HEK293 (cell line): Measurements from ENCODE around the gene CHST8.
A peak's percentile ranks its signal among the peaks of the same experiment; 100 is the strongest.

Experiments
- CTCF ChIA-PET: fragments of 350-600 bp; formaldehyde crosslinking; extraction: SDS; loops from one replicate; lab custom pipeline; 2021; ENCODE audit warnings: antibody characterized with exemption; lab: Yijun Ruan, JAX
- POLR2A ChIA-PET: fragments of 300-600 bp; formaldehyde crosslinking; extraction: SDS; loops from one replicate; lab custom pipeline; 2020; ENCODE audit warnings: antibody characterized with exemption, inconsistent platforms; lab: Yijun Ruan, JAX
- H3K27ac ChIP-seq: fragments of 200-500 bp; sonication (Bioruptor generic); 2 replicates; pipeline ENCODE4 v1.5.1; 2014; ENCODE audit warnings: low read depth, low read length, control low read depth, inconsistent platforms; ENCODE audit errors: extremely low read depth
- H3K36me3 ChIP-seq, 2 experiments: fragments of 200-500 bp in 1 of 2; sonication (Bioruptor generic) in 1 of 2; 1 replicate in 1 of 2; 2 replicates in 1 of 2; pipeline ENCODE4 v1.5.1; 2014 to 2017; ENCODE audit warnings: inconsistent platforms in 2 of 2, low read length in 2 of 2; ENCODE audit not compliant: control insufficient read depth in 2 of 2, insufficient read depth in 1 of 2
- H3K4me1 ChIP-seq: fragments of 200-500 bp; sonication (Bioruptor generic); 2 replicates; pipeline ENCODE4 v1.5.1; 2014; ENCODE audit warnings: mild to moderate bottlenecking, low read length, inconsistent platforms; ENCODE audit not compliant: control insufficient read depth, insufficient read depth
- H3K4me3 ChIP-seq: 2 replicates; pipeline ENCODE4 v1.5.1; 2011; ENCODE audit warnings: low read depth, mild to moderate bottlenecking, control low read depth, low read length, moderate library complexity
- H3K9me3 ChIP-seq: fragments of 200-500 bp; sonication (Bioruptor generic); 2 replicates; pipeline ENCODE4 v1.5.1; 2014; ENCODE audit warnings: low read depth, low read length, inconsistent platforms; ENCODE audit not compliant: control insufficient read depth, insufficient read depth
- BCL11A ChIP-seq: fragments of 450-650 bp; formaldehyde crosslinking; IDR thresholded peaks from 2 replicates; pipeline ENCODE4 v1.5.1; 2016; ENCODE audit warnings: low read depth, missing biosample characterization, missing genetic modification characterization
- FEZF1 ChIP-seq: fragments of 450-650 bp; formaldehyde crosslinking; IDR thresholded peaks from 2 replicates; pipeline ENCODE4 v1.5.1; 2016; ENCODE audit warnings: missing biosample characterization, missing genetic modification characterization
- GLIS1 ChIP-seq: fragments of 450-650 bp; formaldehyde crosslinking; IDR thresholded peaks from 2 replicates; pipeline ENCODE4 v1.5.1; 2016; ENCODE audit warnings: missing biosample characterization, missing genetic modification characterization
- HOXC10 ChIP-seq: sonication (generic); formaldehyde crosslinking; IDR thresholded peaks from 2 replicates; pipeline ENCODE4 v1.8.1; 2023; ENCODE audit warnings: mild to moderate bottlenecking, missing genetic modification reagents
- IKZF3 ChIP-seq: fragments of 450-650 bp; IDR thresholded peaks from 2 replicates; pipeline ENCODE4 v1.5.0; 2018; ENCODE audit warnings: missing biosample characterization, mild to moderate bottlenecking, missing genetic modification characterization, moderate library complexity
- KLF17 ChIP-seq: fragments of 450-650 bp; formaldehyde crosslinking; IDR thresholded peaks from 2 replicates; pipeline ENCODE4 v1.5.1; 2016; ENCODE audit warnings: missing biosample characterization, missing genetic modification characterization
- PRDM10 ChIP-seq: fragments of 450-650 bp; formaldehyde crosslinking; IDR thresholded peaks from 2 replicates; pipeline ENCODE4 v1.5.1; 2016; ENCODE audit warnings: missing biosample characterization, missing genetic modification characterization
- SCRT2 ChIP-seq: fragments of 450-650 bp; formaldehyde crosslinking; IDR thresholded peaks from 2 replicates; pipeline ENCODE4 v1.5.1; 2016; ENCODE audit warnings: missing biosample characterization, missing genetic modification characterization
- SETDB1 ChIP-seq: IDR thresholded peaks from one replicate; pipeline ENCODE4 v1.6.1; 2017; ENCODE audit warnings: mild to moderate bottlenecking, low read length, moderate library complexity, mixed read lengths; ENCODE audit not compliant: insufficient read length
- SP2 ChIP-seq: fragments of 450-650 bp; formaldehyde crosslinking; IDR thresholded peaks from 2 replicates; pipeline ENCODE4 v1.5.1; 2016; ENCODE audit warnings: missing biosample characterization, missing genetic modification characterization
- SP7 ChIP-seq: fragments of 450-650 bp; formaldehyde crosslinking; IDR thresholded peaks from 2 replicates; pipeline ENCODE4 v1.5.1; 2016; ENCODE audit warnings: missing biosample characterization, missing genetic modification characterization
- YY1 ChIP-seq: fragments of 450-650 bp; formaldehyde crosslinking; IDR thresholded peaks from 2 replicates; pipeline ENCODE4 v1.5.1; 2018; ENCODE audit warnings: missing biosample characterization, missing genetic modification characterization
- ZBTB48 ChIP-seq: fragments of 450-650 bp; formaldehyde crosslinking; IDR thresholded peaks from 2 replicates; pipeline ENCODE4 v1.5.1; 2016; ENCODE audit warnings: missing biosample characterization, missing genetic modification characterization
- ZFP69B ChIP-seq: fragments of 450-650 bp; formaldehyde crosslinking; IDR thresholded peaks from 2 replicates; pipeline ENCODE4 v1.5.1; 2016; ENCODE audit warnings: missing biosample characterization, missing genetic modification characterization
- ZNF114 ChIP-seq: fragments of 450-650 bp; formaldehyde crosslinking; IDR thresholded peaks from 2 replicates; pipeline ENCODE4 v1.5.0; 2017; ENCODE audit warnings: missing biosample characterization, missing genetic modification characterization
- ZNF16 ChIP-seq: fragments of 450-650 bp; formaldehyde crosslinking; IDR thresholded peaks from 2 replicates; pipeline ENCODE4 v1.5.1; 2016; ENCODE audit warnings: low read depth, missing biosample characterization, missing genetic modification characterization
- ZNF341 ChIP-seq: fragments of 450-650 bp; formaldehyde crosslinking; IDR thresholded peaks from 2 replicates; pipeline ENCODE4; 2016; ENCODE audit warnings: low read depth, missing biosample characterization, missing genetic modification characterization
- ZNF37A ChIP-seq: fragments of 450-650 bp; IDR thresholded peaks from 2 replicates; pipeline ENCODE4 v1.5.1; 2018; ENCODE audit warnings: missing biosample characterization, missing genetic modification characterization
- ZNF423 ChIP-seq: fragments of 450-650 bp; formaldehyde crosslinking; IDR thresholded peaks from 2 replicates; pipeline ENCODE4 v1.5.1; 2016; ENCODE audit warnings: missing biosample characterization, missing genetic modification characterization
- ZNF510 ChIP-seq: fragments of 450-650 bp; formaldehyde crosslinking; IDR thresholded peaks from 2 replicates; pipeline ENCODE4 v1.5.1; 2018; ENCODE audit warnings: mild to moderate bottlenecking, missing genetic modification characterization, missing biosample characterization; ENCODE audit not compliant: insufficient replicate concordance
- ZNF629 ChIP-seq: fragments of 450-650 bp; formaldehyde crosslinking; IDR thresholded peaks from 2 replicates; pipeline ENCODE4 v1.5.1; 2017; ENCODE audit warnings: missing biosample characterization, missing genetic modification characterization
- ZNF692 ChIP-seq: fragments of 450-650 bp; formaldehyde crosslinking; IDR thresholded peaks from 2 replicates; pipeline ENCODE4 v1.5.1; 2016; ENCODE audit warnings: missing biosample characterization, missing genetic modification characterization
- ZNF768 ChIP-seq: fragments of 450-650 bp; formaldehyde crosslinking; IDR thresholded peaks from 2 replicates; pipeline ENCODE4 v1.5.1; 2018; ENCODE audit warnings: missing biosample characterization, mild to moderate bottlenecking, missing genetic modification characterization
- ZSCAN18 ChIP-seq: fragments of 450-650 bp; formaldehyde crosslinking; IDR thresholded peaks from 2 replicates; pipeline ENCODE4 v1.5.1; 2016; ENCODE audit warnings: missing biosample characterization, missing genetic modification characterization

The CHST8 gene

GRCh38 chr19:33771384-33772101 is 149.8 kb downstream of the CHST8 start:
- POLR2A ChIA-PET, result interaction anchor here (1.2 kb wide), 1 partner anchor 355 kb away, joined by 3 read pairs; no protein-coding TSS in a partner anchor
- TF ChIP-seq ZNF692 (tag by site-specific recombination) (0 out of 2 replicates have a peak, but pooled peaks have one; percentile 25), SP7 (tag by site-specific recombination) (peak; percentile 77), ZNF510 (tag by site-specific recombination) (no peak), PRDM10 (no peak), ZNF341 (no peak), ZFP69B (tag by site-specific recombination) (0 out of 2 replicates have a peak, but pooled peaks have one; percentile 32), KLF17 (tag by site-specific recombination) (peak; percentile 89; the same call in 1 of the 2 replicates), ZNF423 (peak; percentile 100), ZNF37A (tag by site-specific recombination) (no peak), ZNF768 (no peak), YY1 (tag by site-specific recombination) (no peak; the same call in 1 of the 2 replicates), HOXC10 (CRISPR knock-in tag) (no peak), FEZF1 (tag by site-specific recombination) (no peak), BCL11A (peak; percentile 70; the same call in 1 of the 2 replicates), ZNF629 (tag by site-specific recombination) (no peak), ZNF114 (no peak), ZSCAN18 (no peak), SCRT2 (no peak), SETDB1 (no peak), ZNF16 (tag by site-specific recombination) (no peak), SP2 (tag by site-specific recombination) (peak; percentile 28; the same call in 1 of the 2 replicates), IKZF3 (tag by site-specific recombination) (peak; percentile 47; the same call in 1 of the 2 replicates), ZBTB48 (tag by site-specific recombination) (0 out of 2 replicates have a peak, but pooled peaks have one; percentile 13), GLIS1 (peak; percentile 97)

More at GRCh38 chr19:33771384-33772101, 149.8 kb downstream of the CHST8 start:
- H3K36me3 ChIP-seq, result peaks cover 0 to 7% of the 10 kb centered on the region in 2 experiments; a peak in 1 of 3 replicates
- H3K9me3 ChIP-seq, result no peaks in the 10 kb centered on the region
- H3K4me1 ChIP-seq, result no peaks in the 10 kb centered on the region
- no peak overlapping the region for H3K4me3 ChIP-seq
- CTCF ChIA-PET, result interaction anchor here (0.5 to 9.1 kb wide), 71 partner anchors 10 to 633 kb away, joined by 3 to 272 read pairs (median 4); no protein-coding TSS in a partner anchor
- H3K27ac ChIP-seq, result no peak overlapping the region
